ENCODE data around the gene DENND4B. TPM values are rescaled to one million over a fixed set of nuclear protein-coding genes. Genes with fewer than 3 reads are reported as not detected.

The DENND4B gene
- polyA plus RNA-seq, 1 of the 3 experiments (the other 2 are of a cell fraction), result 29.6 TPM

GRCh38 chr1:153942766-153943549, 3.6 kb downstream of the DENND4B start:
- H4K20me1 ChIP-seq (ENCODE audit: insufficient read depth), result no peaks in the 10 kb centered on the region
- no peak overlapping the region for H3K4me3 ChIP-seq (ENCODE audit: low read depth in 2 of 2, low read length in 1 of 2)
- ChIA-PET CTCF (interaction anchor here (1.1 to 5.1 kb wide), 5 partner anchors 22 to 329 kb away, joined by 3 to 44 read pairs (median 12); partner anchors contain the start of genes CREB3L4, HAX1, RAB13 and SLC39A1), POLR2A (interaction anchor here (2.0 kb wide), 1 partner anchor 20 kb away, joined by 6 read pairs; the partner anchor contains the start of gene GATAD2B)
- H3K79me2 ChIP-seq (ENCODE audit: insufficient read depth), result peaks cover 30% of the 10 kb centered on the region
- H3K9me3 ChIP-seq, result no peaks in the 10 kb centered on the region
- peak; percentile 11 for DNase-seq
- H3K4me1 ChIP-seq (ENCODE audit: control insufficient read depth in 1 of 2, insufficient read depth in 2 of 2, low read depth in 1 of 2, low read length in 1 of 2), result peaks cover 3 to 17% of the 10 kb centered on the region in 2 experiments; a peak in 2 of 4 replicates
- no peak overlapping the region for H3K9ac ChIP-seq
- H2AFZ ChIP-seq (ENCODE audit: low read depth), result no peak overlapping the region
- H3K27ac ChIP-seq (ENCODE audit: low read depth in 2 of 2, low read length in 1 of 2), result no peak overlapping the region
- no peak overlapping the region for H3K4me2 ChIP-seq
- TF ChIP-seq MXI1 (IDR thresholded peaks at IDR 0.05; ENCODE audit: low read depth, low read length) (no peak), TCF12 (IDR thresholded peaks at IDR 0.05) (no peak), EP300 (IDR thresholded peaks at IDR 0.05; ENCODE audit: borderline replicate concordance in 1 of 2, low read depth in 1 of 2, low read length in 1 of 2) (no peak), NRF1 (IDR thresholded peaks at IDR 0.05; ENCODE audit: low read depth, low read length) (no peak), YY1 (IDR thresholded peaks at IDR 0.05; ENCODE audit: low read depth) (no peak), CHD2 (IDR thresholded peaks at IDR 0.05; ENCODE audit: low read length, partially characterized antibody) (no peak), SMC3 (IDR thresholded peaks at IDR 0.05; ENCODE audit: low read depth, low read length) (no peak)
- TF ChIP-seq, protein P1, sequence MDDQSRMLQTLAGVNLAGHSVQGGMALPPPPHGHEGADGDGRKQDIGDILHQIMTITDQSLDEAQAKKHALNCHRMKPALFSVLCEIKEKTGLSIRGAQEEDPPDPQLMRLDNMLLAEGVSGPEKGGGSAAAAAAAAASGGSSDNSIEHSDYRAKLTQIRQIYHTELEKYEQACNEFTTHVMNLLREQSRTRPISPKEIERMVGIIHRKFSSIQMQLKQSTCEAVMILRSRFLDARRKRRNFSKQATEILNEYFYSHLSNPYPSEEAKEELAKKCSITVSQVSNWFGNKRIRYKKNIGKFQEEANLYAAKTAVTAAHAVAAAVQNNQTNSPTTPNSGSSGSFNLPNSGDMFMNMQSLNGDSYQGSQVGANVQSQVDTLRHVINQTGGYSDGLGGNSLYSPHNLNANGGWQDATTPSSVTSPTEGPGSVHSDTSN (IDR thresholded peaks at IDR 0.05), result no peak
- TF ChIP-seq, protein P2, sequence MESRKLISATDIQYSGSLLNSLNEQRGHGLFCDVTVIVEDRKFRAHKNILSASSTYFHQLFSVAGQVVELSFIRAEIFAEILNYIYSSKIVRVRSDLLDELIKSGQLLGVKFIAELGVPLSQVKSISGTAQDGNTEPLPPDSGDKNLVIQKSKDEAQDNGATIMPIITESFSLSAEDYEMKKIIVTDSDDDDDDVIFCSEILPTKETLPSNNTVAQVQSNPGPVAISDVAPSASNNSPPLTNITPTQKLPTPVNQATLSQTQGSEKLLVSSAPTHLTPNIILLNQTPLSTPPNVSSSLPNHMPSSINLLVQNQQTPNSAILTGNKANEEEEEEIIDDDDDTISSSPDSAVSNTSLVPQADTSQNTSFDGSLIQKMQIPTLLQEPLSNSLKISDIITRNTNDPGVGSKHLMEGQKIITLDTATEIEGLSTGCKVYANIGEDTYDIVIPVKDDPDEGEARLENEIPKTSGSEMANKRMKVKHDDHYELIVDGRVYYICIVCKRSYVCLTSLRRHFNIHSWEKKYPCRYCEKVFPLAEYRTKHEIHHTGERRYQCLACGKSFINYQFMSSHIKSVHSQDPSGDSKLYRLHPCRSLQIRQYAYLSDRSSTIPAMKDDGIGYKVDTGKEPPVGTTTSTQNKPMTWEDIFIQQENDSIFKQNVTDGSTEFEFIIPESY (IDR thresholded peaks at IDR 0.05; ENCODE audit: borderline replicate concordance, low read depth), result no peak
- no peaks in the 10 kb centered on the region for H3K27me3 ChIP-seq (ENCODE audit: insufficient read depth)
- H3K36me3 ChIP-seq (replicated peaks in 1 of 2; ENCODE audit: control insufficient read depth in 1 of 2, insufficient read depth in 2 of 2, low read length in 1 of 2), result peaks cover 7 to 50% of the 10 kb centered on the region in 2 experiments
- no peaks in the 10 kb centered on the region for H3K9me2 ChIP-seq
- H3F3A ChIP-seq (replicated peaks; ENCODE audit: insufficient read depth), result peaks cover 4% of the 10 kb centered on the region
- 95% methylated on average over 7 of the region's 11 CpGs for WGBS (ENCODE audit: low lambda C conversion rate)

- Histone ChIP-seq H3K4me3 (ENCODE audit: low read depth in 2 of 2, low read length in 1 of 2) (no peak overlapping the region), H3K9me2 (no peaks in the 10 kb centered on the region), H2AFZ (ENCODE audit: low read depth) (no peak overlapping the region), H3K27me3 (ENCODE audit: insufficient read depth) (no peaks in the 10 kb centered on the region), H3K79me2 (ENCODE audit: insufficient read depth) (peaks cover 29% of the 10 kb centered on the region), H4K20me1 (ENCODE audit: insufficient read depth) (no peaks in the 10 kb centered on the region), H3K9me3 (no peaks in the 10 kb centered on the region), H3K4me2 (no peak overlapping the region), H3K9ac (no peak overlapping the region), H3K36me3 (replicated peaks in 1 of 2; ENCODE audit: control insufficient read depth in 1 of 2, insufficient read depth in 2 of 2, low read length in 1 of 2) (peaks cover 7 to 51% of the 10 kb centered on the region in 2 experiments), H3K27ac (ENCODE audit: low read depth in 2 of 2, low read length in 1 of 2) (no peak overlapping the region), H3F3A (replicated peaks; ENCODE audit: insufficient read depth) (peaks cover 4% of the 10 kb centered on the region), H3K4me1 (ENCODE audit: control insufficient read depth in 1 of 2, insufficient read depth in 2 of 2, low read depth in 1 of 2, low read length in 1 of 2) (peaks cover 3 to 17% of the 10 kb centered on the region in 2 experiments; a peak in 2 of 4 replicates)
- POLR2A ChIA-PET, result interaction anchor here (2.0 kb wide), 1 partner anchor 19 kb away, joined by 6 read pairs; the partner anchor contains the start of gene GATAD2B
- peak; percentile 13 for DNase-seq
- WGBS (ENCODE audit: low lambda C conversion rate), result 98% methylated on average over 27 of the region's 34 CpGs
- CTCF ChIA-PET, result interaction anchor here (0.6 to 1.5 kb wide), 3 partner anchors 26 to 330 kb away, joined by 3 to 4 read pairs (median 3); partner anchors contain the start of genes CREB3L4 and HAX1
- TF ChIP-seq SMC3 (IDR thresholded peaks at IDR 0.05; ENCODE audit: low read depth, low read length) (no peak), ELF1 (IDR thresholded peaks at IDR 0.05) (no peak), FOSL2 (IDR thresholded peaks at IDR 0.05; ENCODE audit: borderline replicate concordance, low read depth) (no peak), RXRA (IDR thresholded peaks at IDR 0.05; ENCODE audit: borderline replicate concordance, low read depth) (no peak), YY1 (IDR thresholded peaks at IDR 0.05; ENCODE audit: low read depth) (no peak), CHD2 (IDR thresholded peaks at IDR 0.05; ENCODE audit: low read length, partially characterized antibody) (no peak), NRF1 (IDR thresholded peaks at IDR 0.05; ENCODE audit: low read depth, low read length) (no peak)
- TF ChIP-seq, protein P3, sequence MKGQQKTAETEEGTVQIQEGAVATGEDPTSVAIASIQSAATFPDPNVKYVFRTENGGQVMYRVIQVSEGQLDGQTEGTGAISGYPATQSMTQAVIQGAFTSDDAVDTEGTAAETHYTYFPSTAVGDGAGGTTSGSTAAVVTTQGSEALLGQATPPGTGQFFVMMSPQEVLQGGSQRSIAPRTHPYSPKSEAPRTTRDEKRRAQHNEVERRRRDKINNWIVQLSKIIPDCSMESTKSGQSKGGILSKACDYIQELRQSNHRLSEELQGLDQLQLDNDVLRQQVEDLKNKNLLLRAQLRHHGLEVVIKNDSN (IDR thresholded peaks at IDR 0.05; ENCODE audit: borderline replicate concordance, low read depth), result no peak
- TF ChIP-seq, protein P2 (IDR thresholded peaks at IDR 0.05; ENCODE audit: borderline replicate concordance, low read depth), result no peak
Observed at GRCh38 chr1:153941826-153942725, 4.4 kb downstream of the DENND4B start.

Measured in SK-N-SH (cell line).